Lower leg skin (tissue), 4 donors: ENCODE results near the gene EEF1A1. TPM values are rescaled to one million over a fixed set of nuclear protein-coding genes. Genes with fewer than 3 reads are reported as not detected.
"Not testable (repeated sequence)": the region's sequence is repeated elsewhere in the genome, so short reads cannot be mapped to it uniquely, and the experiment has no call there.

Experiments used
- DNase-seq, 2 donors: peaks; one replicate each; pipeline ENCODE4 v3.0.0-alpha.2; 2019; ENCODE audit warnings: low spot score in 2 of 2
- H3K4me3 ChIP-seq: fragments of 200-600 bp; sonication (generic); 2 replicates; pipeline ENCODE4 v1.5.1; 2017; ENCODE audit warnings: mild to moderate bottlenecking, low read depth; ENCODE audit not compliant: poor library complexity, severe bottlenecking
- CTCF ChIP-seq, 3 donors: fragments of 450-650 bp; IDR thresholded peaks; one replicate each; pipeline ENCODE4 v1.5.1; 2016; ENCODE audit warnings: antibody characterized with exemption in 3 of 3, mild to moderate bottlenecking in 3 of 3, moderate library complexity in 2 of 3
- POLR2A ChIP-seq, 2 donors: fragments of 450-650 bp; IDR thresholded peaks; one replicate each; pipeline ENCODE4 v1.6.1; 2016 to 2017; ENCODE audit warnings: antibody characterized with exemption in 2 of 2, mild to moderate bottlenecking in 1 of 2, moderate library complexity in 1 of 2
- WGBS, 2 donors: methylation state at CpG; one replicate each; pipeline ENCODE4 v1.1.5; 2018; 5-methylcytosine and 5-hydroxymethylcytosine counted together
- intact Hi-C: fragments of 100-400 bp; cut with DNase I; formaldehyde crosslinking; loops from one replicate; pipeline ENCODE4 v1.15.0; 2023; ENCODE audit warnings: low total_unique reads
- total RNA-seq, 4 donors: library from RNA; depleted of rRNA; stranded (reverse); fragments of >200 nt; gene quantifications; one replicate each; pipeline ENCODE4 v1.1.0, GENCODE V29; 2016

EEF1A1 gene
- total RNA-seq, 4 donors from 2014 or later = 8,072 to 12,275 (median 10,774) TPM

GRCh38 chr6:73525546-73526330 is 4.9 kb upstream of the EEF1A1 start:
- H3K4me3 ChIP-seq = no peak overlapping the region
- WGBS, 2 donors = 95 to 96% methylated on average over 3 of the region's 3 CpGs
- no peak for TF ChIP-seq CTCF (IDR thresholded peaks at IDR 0.05)
- TF ChIP-seq POLR2A (IDR thresholded peaks at IDR 0.05) = no peak
- DNase-seq = no peak
- intact Hi-C loops = no loop called here

GRCh38 chr6:73523434-73524123 is 2.7 kb upstream of the EEF1A1 start:
- DNase-seq = peak; percentile 61 to 93
- 3 to 6% methylated on average over 20 to 50 of the region's 50 CpGs for WGBS, 2 donors
- TF ChIP-seq CTCF (IDR thresholded peaks at IDR 0.05) (no peak), POLR2A (IDR thresholded peaks at IDR 0.05) (no peak)
- H3K4me3 ChIP-seq = peak overlapping the region; percentile 65
- intact Hi-C loops = no loop called here

- H3K4me3 ChIP-seq = peak overlapping the region; percentile 68
- WGBS, 2 donors = 1% methylated on average over 21 to 36 of the region's 36 CpGs
- peak in 1 of 2 donors; percentile 97 for DNase-seq
- TF ChIP-seq POLR2A (IDR thresholded peaks at IDR 0.05) = no peak
- no peak for TF ChIP-seq CTCF (IDR thresholded peaks at IDR 0.05)
- intact Hi-C loops = no loop called here
Measured at GRCh38 chr6:73521351-73521985, 636 bp upstream of the EEF1A1 start.

GRCh38 chr6:73519926-73520687 is 725 bp downstream of the EEF1A1 start:
- TF ChIP-seq POLR2A (IDR thresholded peaks at IDR 0.05) (no peak), CTCF (IDR thresholded peaks at IDR 0.05) (no peak)

GRCh38 chr6:73518982-73519881 is 1.6 kb downstream of the EEF1A1 start:
- H3K4me3 ChIP-seq, DNase-seq: not testable (repeated sequence)
- intact Hi-C loops = loop anchor here (10.0 kb wide), 1 partner anchor 96 kb away; no protein-coding TSS in a partner anchor
- WGBS, 2 donors = 3 to 6% methylated on average over 8 of the region's 8 CpGs

More at GRCh38 chr6:73519926-73520687, 725 bp downstream of the EEF1A1 start:
- peak overlapping the region; percentile 94 for H3K4me3 ChIP-seq
- peak; percentile 69 to 95 for DNase-seq
- 0% methylated on average over 39 to 52 of the region's 56 CpGs for WGBS, 2 donors
- intact Hi-C loops = loop anchor here (10.0 kb wide), 1 partner anchor 95 kb away; no protein-coding TSS in a partner anchor

- not testable (repeated sequence) for H3K4me3 ChIP-seq, DNase-seq
- intact Hi-C loops = loop anchor here (10.0 kb wide), 1 partner anchor 96 kb away; no protein-coding TSS in a partner anchor
- WGBS, 2 donors = 15 to 24% methylated on average over 17 to 19 of the region's 19 CpGs
Measured at GRCh38 chr6:73518100-73518981, 2.5 kb downstream of the EEF1A1 start.
